ENCODE measurements around the gene TRPM3. TPM values are rescaled to one million over a fixed set of nuclear protein-coding genes. Genes with fewer than 3 reads are reported as not detected.

The TRPM3 gene
- total and polyA plus RNA-seq, 2 of the 8 experiments (the other 6 are each of a cell fraction or from before 2014, with no cell fraction given): 2.4 to 10.9 TPM

GRCh38 chr9:70581955-70582350 lies 539.5 kb downstream of the TRPM3 start:
- H3K4me2 ChIP-seq (ENCODE audit: insufficient read depth in 1 of 2, low read depth in 2 of 2, low read length in 2 of 2): no peak overlapping the region
- TF ChIP-seq POLR2AphosphoS5 (IDR thresholded peaks at IDR 0.05; ENCODE audit: low read depth, low read length) (no peak), BACH1 (IDR thresholded peaks at IDR 0.05; ENCODE audit: low read length) (no peak), TAF7 (optimal IDR thresholded peaks at IDR 0.05; ENCODE audit: borderline replicate concordance, low read depth, low read length) (no peak), POU5F1 (IDR thresholded peaks at IDR 0.05; ENCODE audit: low read depth, low read length) (no peak), FOSL1 (IDR thresholded peaks at IDR 0.05; ENCODE audit: insufficient read depth, low read depth, low read length) (no peak), PHF8 (conservative IDR thresholded peaks at IDR 0.05; ENCODE audit: low read depth, low read length) (no peak), EZH2 (IDR thresholded peaks at IDR 0.05; ENCODE audit: low read depth, low read length, severe bottlenecking) (no peak), EGR1 (IDR thresholded peaks at IDR 0.05; ENCODE audit: borderline replicate concordance, low read depth, low read length) (no peak), SUZ12 (IDR thresholded peaks at IDR 0.05; ENCODE audit: low read length) (no peak), NANOG (IDR thresholded peaks at IDR 0.05; ENCODE audit: insufficient read depth, low read depth, low read length, poor library complexity, severe bottlenecking) (no peak), CEBPB (IDR thresholded peaks at IDR 0.05; ENCODE audit: low read depth, low read length) (no peak), TBP (IDR thresholded peaks at IDR 0.05; ENCODE audit: low read depth, low read length) (no peak)
- H2BK15ac ChIP-seq (ENCODE audit: low read length): no peak overlapping the region
- FAIRE-seq (no peak), DNase-seq (ENCODE audit: low read depth in 1 of 2, low spot score in 2 of 2) (no peak)
- H3K23me2 ChIP-seq (ENCODE audit: low read depth, low read length): no peaks in the 10 kb centered on the region; the same call in 1 of the 2 replicates
- H3K9ac ChIP-seq (replicated peaks in 1 of 4; ENCODE audit: extremely low read depth in 1 of 4, low read depth in 3 of 4, low read length in 3 of 4): no peak overlapping the region
- no peak overlapping the region for H3K4ac ChIP-seq (replicated peaks; ENCODE audit: insufficient read length, low read depth, low read length)
- H4K8ac ChIP-seq (ENCODE audit: extremely low read depth, insufficient read depth, low read length): no peak overlapping the region
- no peak overlapping the region for H4K91ac ChIP-seq (replicated peaks; ENCODE audit: insufficient read length, low read length)
- no peak overlapping the region for H2BK120ac ChIP-seq (replicated peaks; ENCODE audit: low read depth, low read length)
- 75% methylated on average over 2 of the region's 2 CpGs; no CpG with 5 or more reads in 1 of the 2 experiments for WGBS, 2 experiments (ENCODE audit: extremely low coverage in 1 of 2, insufficient coverage in 1 of 2, insufficient read length in 1 of 2, insufficient replicate concordance in 2 of 2, low coverage in 1 of 2, low lambda C conversion rate in 2 of 2, missing lambda C conversion rate in 1 of 2)
- H3K4me3 ChIP-seq (ENCODE audit: extremely low read depth in 1 of 4, insufficient read depth in 2 of 4, low read depth in 3 of 4, low read length in 4 of 4): no peak overlapping the region
- H3K79me2 ChIP-seq (ENCODE audit: control insufficient read depth in 1 of 2, insufficient read depth in 2 of 2, low read length in 2 of 2): no peaks in the 10 kb centered on the region
- no peak overlapping the region for H2BK5ac ChIP-seq (ENCODE audit: low read depth, low read length)
- H4K20me1 ChIP-seq (replicated peaks in 1 of 2; ENCODE audit: control insufficient read depth in 1 of 2, insufficient read depth in 2 of 2, low read length in 2 of 2): no peaks in the 10 kb centered on the region
- no peak overlapping the region for H3K27ac ChIP-seq (ENCODE audit: low read depth, low read length)
- CTCF ChIA-PET (ENCODE audit: partially characterized antibody): interaction anchor here (0.6 to 0.9 kb wide), 2 partner anchors 31 to 98 kb away, joined by 3 to 5 read pairs; no protein-coding TSS in a partner anchor
- no peaks in the 10 kb centered on the region for H3K9me3 ChIP-seq (ENCODE audit: insufficient read depth in 2 of 2, low read depth in 1 of 2, low read length in 1 of 2)
- no peak overlapping the region for H4K5ac ChIP-seq (ENCODE audit: insufficient read length, low read depth, low read length)
- no peaks in the 10 kb centered on the region for H3K27me3 ChIP-seq (replicated peaks in 1 of 4; ENCODE audit: control insufficient read depth in 3 of 4, extremely low read depth in 1 of 4, insufficient read depth in 3 of 4, low read length in 3 of 4)
- H2BK20ac ChIP-seq (ENCODE audit: low read length): no peak overlapping the region
- POLR2A ChIA-PET (ENCODE audit: partially characterized antibody): interaction anchor here (0.6 kb wide), 1 partner anchor 165 kb away, joined by 3 read pairs; no protein-coding TSS in a partner anchor
- no peak overlapping the region for H3K56ac ChIP-seq (replicated peaks; ENCODE audit: insufficient read length, low read depth, low read length)
- no peak overlapping the region for H3K23ac ChIP-seq (ENCODE audit: insufficient read length)
- H3K14ac ChIP-seq (ENCODE audit: insufficient read length): no peak overlapping the region
- no peaks in the 10 kb centered on the region for H3K36me3 ChIP-seq (ENCODE audit: control insufficient read depth in 2 of 4, insufficient read depth in 4 of 4, low read length in 3 of 4)
- no peak overlapping the region for H2AK5ac ChIP-seq (ENCODE audit: low read depth, low read length)
- no peak overlapping the region for H2AFZ ChIP-seq (ENCODE audit: low read length)
- no peak overlapping the region for H2BK12ac ChIP-seq (ENCODE audit: low read depth, low read length)
- peaks cover 0 to 3% (median 1%) of the 10 kb centered on the region in 4 experiments; a peak in 3 of 7 replicates for H3K4me1 ChIP-seq (replicated peaks in 1 of 4; ENCODE audit: control insufficient read depth in 3 of 4, insufficient read depth in 4 of 4, low read length in 3 of 4)
- H3K79me1 ChIP-seq (ENCODE audit: low read depth, low read length): no peaks in the 10 kb centered on the region
- H3K18ac ChIP-seq (ENCODE audit: extremely low read depth, low read length): no peak overlapping the region

Measured in H1 (cell line).